Loucy (cell line): ENCODE results near the gene ITPRID2.

ENCODE experiments used
- EZH2phosphoT487 ChIP-seq: fragments of 200-600 bp; IDR thresholded peaks from 2 replicates; pipeline ENCODE4 v1.6.1; 2018; ENCODE audit warnings: antibody characterized with exemption, mild to moderate bottlenecking, moderate library complexity, borderline replicate concordance
- TF ChIP-seq, protein P1 (sequence below): fragments of 200-600 bp; sonication (generic); conservative IDR thresholded peaks from 2 replicates; pipeline ENCODE4 v1.5.1; 2014; ENCODE audit warnings: mild to moderate bottlenecking, antibody characterized with exemption, low read length

DNA sequence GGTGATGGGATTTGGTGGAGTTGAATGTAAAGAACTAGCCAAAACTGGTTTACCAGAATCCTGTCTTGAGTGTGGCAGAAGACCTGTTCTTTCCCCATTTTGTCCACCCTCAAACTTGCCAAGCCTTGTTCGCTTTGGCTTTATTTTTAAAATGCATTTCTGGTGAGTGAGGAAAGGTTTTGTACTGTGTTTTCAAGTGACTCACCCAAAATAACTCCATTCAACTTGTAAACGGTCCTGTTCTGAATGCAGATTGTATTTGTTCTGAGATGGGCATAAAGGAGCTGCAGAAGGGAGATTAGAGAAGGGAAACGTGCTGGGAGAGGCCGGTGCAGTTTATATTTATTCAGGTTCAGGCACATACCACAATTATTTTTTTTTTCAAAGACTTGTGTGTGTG, 5.3 kb upstream of the ITPRID2 start:
- TF ChIP-seq, protein P1, sequence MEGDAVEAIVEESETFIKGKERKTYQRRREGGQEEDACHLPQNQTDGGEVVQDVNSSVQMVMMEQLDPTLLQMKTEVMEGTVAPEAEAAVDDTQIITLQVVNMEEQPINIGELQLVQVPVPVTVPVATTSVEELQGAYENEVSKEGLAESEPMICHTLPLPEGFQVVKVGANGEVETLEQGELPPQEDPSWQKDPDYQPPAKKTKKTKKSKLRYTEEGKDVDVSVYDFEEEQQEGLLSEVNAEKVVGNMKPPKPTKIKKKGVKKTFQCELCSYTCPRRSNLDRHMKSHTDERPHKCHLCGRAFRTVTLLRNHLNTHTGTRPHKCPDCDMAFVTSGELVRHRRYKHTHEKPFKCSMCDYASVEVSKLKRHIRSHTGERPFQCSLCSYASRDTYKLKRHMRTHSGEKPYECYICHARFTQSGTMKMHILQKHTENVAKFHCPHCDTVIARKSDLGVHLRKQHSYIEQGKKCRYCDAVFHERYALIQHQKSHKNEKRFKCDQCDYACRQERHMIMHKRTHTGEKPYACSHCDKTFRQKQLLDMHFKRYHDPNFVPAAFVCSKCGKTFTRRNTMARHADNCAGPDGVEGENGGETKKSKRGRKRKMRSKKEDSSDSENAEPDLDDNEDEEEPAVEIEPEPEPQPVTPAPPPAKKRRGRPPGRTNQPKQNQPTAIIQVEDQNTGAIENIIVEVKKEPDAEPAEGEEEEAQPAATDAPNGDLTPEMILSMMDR = no peak
- no peak for TF ChIP-seq EZH2phosphoT487
